K562 (cell line): ENCODE data around the gene CDS1.

Experiments used
- ESRRA ChIP-seq: fragments of 450-650 bp; IDR thresholded peaks from 2 replicates; pipeline ENCODE4 v1.6.1; 2014; ENCODE audit warnings: low read depth, mild to moderate bottlenecking, moderate library complexity, borderline replicate concordance
- HDAC2 ChIP-seq: fragments of 450-650 bp; IDR thresholded peaks from 2 replicates; pipeline ENCODE4 v1.6.1; 2016; ENCODE audit warnings: mild to moderate bottlenecking
- HNRNPL ChIP-seq: fragments of 200-400 bp; formaldehyde crosslinking; IDR thresholded peaks from 2 replicates; pipeline ENCODE4 v1.6.1; 2017; ENCODE audit warnings: low read depth, mild to moderate bottlenecking, low read length
- MAFK ChIP-seq: IDR thresholded peaks from 2 replicates; pipeline ENCODE4 v1.6.1; 2011; ENCODE audit warnings: low read length, improper control_type of control experiment
- PCBP1 ChIP-seq: fragments of 200-400 bp; formaldehyde crosslinking; IDR thresholded peaks from 2 replicates; pipeline ENCODE4 v1.6.1; 2018; ENCODE audit warnings: mild to moderate bottlenecking, low read depth, low read length; ENCODE audit not compliant: poor library complexity, severe bottlenecking
- POLR2A ChIP-seq: fragments of 450-650 bp; conservative IDR thresholded peaks from 2 replicates; pipeline ENCODE4 v1.6.1; 2016
- PURB ChIP-seq: sonication (generic); formaldehyde crosslinking; IDR thresholded peaks from 2 replicates; pipeline ENCODE4 v1.9.0; 2021; ENCODE audit warnings: low read depth, mild to moderate bottlenecking, missing genetic modification reagents
- SREBF2 ChIP-seq: sonication (generic); formaldehyde crosslinking; IDR thresholded peaks from 2 replicates; pipeline ENCODE4 v1.4.0; 2020; ENCODE audit warnings: mild to moderate bottlenecking, missing genetic modification reagents
- ZNF274 ChIP-seq: IDR thresholded peaks from 2 replicates; pipeline ENCODE4 v1.6.1; 2011; ENCODE audit warnings: low read depth, mild to moderate bottlenecking, low read length, moderate library complexity, borderline replicate concordance
- ZNF282 ChIP-seq: sonication (generic); formaldehyde crosslinking; IDR thresholded peaks from 2 replicates; pipeline ENCODE4 v1.8.1; 2023; ENCODE audit warnings: missing genetic modification reagents
- ZNF57 ChIP-seq: fragments of 450-650 bp; formaldehyde crosslinking; IDR thresholded peaks from 2 replicates; pipeline ENCODE4 v1.4.0; 2020; ENCODE audit warnings: mild to moderate bottlenecking, moderate library complexity
- TF ChIP-seq, protein P1 (sequence below): fragments of 450-650 bp; IDR thresholded peaks from 2 replicates; pipeline ENCODE4 v1.6.1; 2018; ENCODE audit not compliant: partially characterized antibody
- TF ChIP-seq, protein P2 (sequence below), 3 experiments: IDR thresholded peaks in 2 of 3; conservative IDR thresholded peaks in 1 of 3; 2 replicates each; pipeline ENCODE4 v1.5.1; 2011 to 2012; ENCODE audit warnings: low read length in 3 of 3, mild to moderate bottlenecking in 3 of 3, control low read depth in 2 of 3, improper control_type of control experiment in 1 of 3, inconsistent platforms in 1 of 3, low read depth in 1 of 3, mixed read lengths in 1 of 3, moderate library complexity in 1 of 3; ENCODE audit not compliant: insufficient read depth in 2 of 3

DNA sequence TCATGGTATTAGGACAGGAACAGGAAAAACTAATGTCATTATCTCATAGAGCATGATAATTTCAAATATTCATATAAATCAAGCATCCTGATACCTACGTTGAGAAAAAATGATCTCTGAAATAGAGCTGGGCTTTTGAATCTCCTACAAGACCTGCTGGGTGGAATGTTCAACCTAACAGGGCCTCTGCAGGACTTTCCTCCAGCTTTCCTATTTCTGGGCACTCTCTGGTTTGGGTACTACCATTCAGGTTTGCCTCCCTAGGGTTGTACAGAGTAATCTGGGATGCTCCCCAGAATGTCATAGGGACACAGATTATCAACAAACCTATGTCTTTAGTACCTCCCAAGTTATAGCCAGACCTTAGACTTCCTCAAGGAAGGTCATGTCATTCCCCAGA is 108.9 kb downstream of the CDS1 start:
- no peak for TF ChIP-seq MAFK
- TF ChIP-seq HDAC2 = no peak
- no peak for TF ChIP-seq PCBP1
- TF ChIP-seq ZNF274 = no peak
- no peak for TF ChIP-seq POLR2A
- TF ChIP-seq, protein P1, sequence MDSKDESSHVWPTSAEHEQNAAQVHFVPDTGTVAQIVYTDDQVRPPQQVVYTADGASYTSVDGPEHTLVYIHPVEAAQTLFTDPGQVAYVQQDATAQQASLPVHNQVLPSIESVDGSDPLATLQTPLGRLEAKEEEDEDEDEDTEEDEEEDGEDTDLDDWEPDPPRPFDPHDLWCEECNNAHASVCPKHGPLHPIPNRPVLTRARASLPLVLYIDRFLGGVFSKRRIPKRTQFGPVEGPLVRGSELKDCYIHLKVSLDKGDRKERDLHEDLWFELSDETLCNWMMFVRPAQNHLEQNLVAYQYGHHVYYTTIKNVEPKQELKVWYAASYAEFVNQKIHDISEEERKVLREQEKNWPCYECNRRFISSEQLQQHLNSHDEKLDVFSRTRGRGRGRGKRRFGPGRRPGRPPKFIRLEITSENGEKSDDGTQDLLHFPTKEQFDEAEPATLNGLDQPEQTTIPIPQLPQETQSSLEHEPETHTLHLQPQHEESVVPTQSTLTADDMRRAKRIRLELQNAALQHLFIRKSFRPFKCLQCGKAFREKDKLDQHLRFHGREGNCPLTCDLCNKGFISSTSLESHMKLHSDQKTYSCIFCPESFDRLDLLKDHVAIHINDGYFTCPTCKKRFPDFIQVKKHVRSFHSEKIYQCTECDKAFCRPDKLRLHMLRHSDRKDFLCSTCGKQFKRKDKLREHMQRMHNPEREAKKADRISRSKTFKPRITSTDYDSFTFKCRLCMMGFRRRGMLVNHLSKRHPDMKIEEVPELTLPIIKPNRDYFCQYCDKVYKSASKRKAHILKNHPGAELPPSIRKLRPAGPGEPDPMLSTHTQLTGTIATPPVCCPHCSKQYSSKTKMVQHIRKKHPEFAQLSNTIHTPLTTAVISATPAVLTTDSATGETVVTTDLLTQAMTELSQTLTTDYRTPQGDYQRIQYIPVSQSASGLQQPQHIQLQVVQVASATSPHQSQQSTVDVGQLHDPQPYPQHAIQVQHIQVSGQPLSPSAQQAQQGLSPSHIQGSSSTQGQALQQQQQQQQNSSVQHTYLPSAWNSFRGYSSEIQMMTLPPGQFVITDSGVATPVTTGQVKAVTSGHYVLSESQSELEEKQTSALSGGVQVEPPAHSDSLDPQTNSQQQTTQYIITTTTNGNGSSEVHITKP = no peak
- TF ChIP-seq PURB (CRISPR knock-in tag) = no peak
- no peak for TF ChIP-seq ZNF282
- TF ChIP-seq, protein P2, sequence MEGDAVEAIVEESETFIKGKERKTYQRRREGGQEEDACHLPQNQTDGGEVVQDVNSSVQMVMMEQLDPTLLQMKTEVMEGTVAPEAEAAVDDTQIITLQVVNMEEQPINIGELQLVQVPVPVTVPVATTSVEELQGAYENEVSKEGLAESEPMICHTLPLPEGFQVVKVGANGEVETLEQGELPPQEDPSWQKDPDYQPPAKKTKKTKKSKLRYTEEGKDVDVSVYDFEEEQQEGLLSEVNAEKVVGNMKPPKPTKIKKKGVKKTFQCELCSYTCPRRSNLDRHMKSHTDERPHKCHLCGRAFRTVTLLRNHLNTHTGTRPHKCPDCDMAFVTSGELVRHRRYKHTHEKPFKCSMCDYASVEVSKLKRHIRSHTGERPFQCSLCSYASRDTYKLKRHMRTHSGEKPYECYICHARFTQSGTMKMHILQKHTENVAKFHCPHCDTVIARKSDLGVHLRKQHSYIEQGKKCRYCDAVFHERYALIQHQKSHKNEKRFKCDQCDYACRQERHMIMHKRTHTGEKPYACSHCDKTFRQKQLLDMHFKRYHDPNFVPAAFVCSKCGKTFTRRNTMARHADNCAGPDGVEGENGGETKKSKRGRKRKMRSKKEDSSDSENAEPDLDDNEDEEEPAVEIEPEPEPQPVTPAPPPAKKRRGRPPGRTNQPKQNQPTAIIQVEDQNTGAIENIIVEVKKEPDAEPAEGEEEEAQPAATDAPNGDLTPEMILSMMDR (IDR thresholded peaks at IDR 0.05 in 2 of 3, conservative IDR thresholded peaks at IDR 0.05 in 1 of 3; ENCODE audit: insufficient read depth in 2 of 3, low read depth in 1 of 3, low read length in 3 of 3) = no peak
- TF ChIP-seq ZNF57 (CRISPR knock-in tag) = no peak
- TF ChIP-seq HNRNPL = no peak
- TF ChIP-seq SREBF2 (CRISPR knock-in tag) = no peak
- TF ChIP-seq ESRRA = no peak
